Right lobe of liver (tissue), 6 donors: ENCODE measurements around the gene EGFL8. TPM values are rescaled to one million over a fixed set of nuclear protein-coding genes. Genes with fewer than 3 reads are reported as not detected.

Experiments used
- ATAC-seq, 4 donors: fragments of 200-7000 bp; cut with Tn5 transposase; one replicate each; pipeline ENCODE4 v1.9.1; 2020; ENCODE audit warnings: mild to moderate bottlenecking in 4 of 4, moderate library complexity in 4 of 4
- DNase-seq, 3 donors: peaks; one replicate each; pipeline ENCODE4 v3.0.0-alpha.2; 2020
- H3K27ac ChIP-seq, 3 donors: fragments of 200-600 bp; one replicate each; pipeline ENCODE4 v1.8.0; 2022
- H3K27me3 ChIP-seq, 2 donors: fragments of 200-600 bp; one replicate each; pipeline ENCODE4 v1.8.0; 2022
- H3K36me3 ChIP-seq, 4 donors: fragments of 200-600 bp; sonication (generic) in 1 of 4; one replicate each; pipeline versions ENCODE4 v1.5.1 to v1.8.0; 2017 to 2022; ENCODE audit warnings: control low read depth in 1 of 4
- H3K4me1 ChIP-seq, 4 donors: fragments of 200-600 bp; sonication (generic) in 1 of 4; one replicate each; pipeline versions ENCODE4 v1.5.1 to v1.8.0; 2017 to 2022; ENCODE audit warnings: control low read depth in 1 of 4
- H3K4me3 ChIP-seq, 3 donors: fragments of 200-600 bp; one replicate each; pipeline ENCODE4 v1.8.0; 2022
- H3K9me3 ChIP-seq, 4 donors: fragments of 200-600 bp; sonication (generic) in 1 of 4; one replicate each; pipeline versions ENCODE4 v1.5.1 to v1.8.0; 2017 to 2022; ENCODE audit warnings: control low read depth in 1 of 4
- CTCF ChIP-seq, 4 donors: fragments of 200-600 bp in 3 of 4; fragments of 450-650 bp in 1 of 4; IDR thresholded peaks; one replicate each; pipeline versions ENCODE4 v1.5.1 to v1.8.0; 2016 to 2022; ENCODE audit warnings: antibody characterized with exemption in 4 of 4, mild to moderate bottlenecking in 2 of 4
- POLR2A ChIP-seq: fragments of 450-650 bp; IDR thresholded peaks from one replicate; pipeline ENCODE4 v1.6.1; 2017; ENCODE audit warnings: antibody characterized with exemption, mild to moderate bottlenecking
- WGBS: methylation state at CpG from one replicate; pipeline ENCODE4 v1.1.6; 2018; ENCODE audit warnings: low coverage, low lambda C conversion rate; ENCODE audit not compliant: insufficient coverage; ENCODE audit errors: missing lambda C conversion rate; 5-methylcytosine and 5-hydroxymethylcytosine counted together
- intact Hi-C, 2 donors: fragments of 100-400 bp; cut with DNase I; formaldehyde crosslinking; loops; one replicate each; pipeline versions ENCODE4 v1.11.2 to v1.14.1; 2022
- total RNA-seq, 6 experiments: library from RNA; depleted of rRNA in 2 of 6; stranded (reverse); fragments of >200 nt in 2 of 6; fragmentation: NEBNext Ultra II Directional in 3 of 6; extraction: Animal tissue kit (Norgen Biotek cat#: 25700) in 3 of 6; gene quantifications; one replicate each; pipeline versions ENCODE4 v1.1.0 to v1.2.4, GENCODE V29; 2016 to 2023
- donor health status: DM: no; HTN: yes; CAD: no.
- donor health status: DM: no; HTN: no; CAD: no.
- donor health status: DM: no; HTN: no; CAD: no.
- donor health status: DM: no; HTN: yes; CAD: no.
- donor health status: DM: no; HTN: yes; CAD: no.

EGFL8 gene
- total RNA-seq, 6 experiments from 2014 or later, result 1.4 to 6.0 (median 4.2) TPM

- no peak overlapping the region for H3K27ac ChIP-seq
- peaks cover 0 to 35% (median 9%) of the 10 kb centered on the region in 4 donors for H3K36me3 ChIP-seq
- peak overlapping the region in 2 of 3 donors; percentile 91 to 94 for H3K4me3 ChIP-seq
- DNase-seq (no peak), ATAC-seq (no peak)
- peaks cover 0 to 28% (median 13%) of the 10 kb centered on the region in 4 donors for H3K4me1 ChIP-seq
- intact Hi-C loops, result no loop called here
- no peaks in the 10 kb centered on the region for H3K9me3 ChIP-seq
- TF ChIP-seq POLR2A (no peak), CTCF (IDR thresholded peaks at IDR 0.05) (no peak)
- 68% methylated on average over 7 of the region's 8 CpGs for WGBS
- H3K27me3 ChIP-seq, result no peaks in the 10 kb centered on the region
These were observed 37.5 kb upstream of the EGFL8 start for GRCh38 chr6:32126880-32127279.

DNA sequence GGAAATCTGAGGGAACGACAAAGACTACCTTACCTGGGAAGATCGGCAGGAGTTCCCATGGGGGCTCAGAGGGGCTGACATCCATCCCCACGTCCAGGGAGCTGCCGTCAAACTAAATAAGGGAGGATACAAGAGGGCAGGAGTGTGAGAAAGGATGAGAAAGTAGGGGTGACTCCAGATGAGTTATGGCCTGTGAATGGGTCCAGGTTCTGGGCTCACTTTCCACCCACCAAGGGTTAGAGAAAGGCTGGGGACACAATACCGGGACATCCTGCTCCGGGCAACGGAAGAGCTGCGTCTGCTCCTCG lies 37.0 kb upstream of the EGFL8 start:
- DNase-seq (no peak), ATAC-seq (no peak)
- peak overlapping the region in 2 of 3 donors; percentile 49 to 61 for H3K27ac ChIP-seq
- TF ChIP-seq CTCF (IDR thresholded peaks at IDR 0.05) (no peak), POLR2A (no peak)
- H3K36me3 ChIP-seq, result peaks cover 0 to 32% (median 8%) of the 10 kb centered on the region in 4 donors
- 23% methylated on average over 4 of the region's 9 CpGs for WGBS
- intact Hi-C loops, result no loop called here
- H3K27me3 ChIP-seq, result no peaks in the 10 kb centered on the region
- H3K4me1 ChIP-seq, result peaks cover 0 to 28% (median 13%) of the 10 kb centered on the region in 4 donors
- peak overlapping the region; percentile 83 to 94 (median 91) for H3K4me3 ChIP-seq
- no peaks in the 10 kb centered on the region for H3K9me3 ChIP-seq

GRCh38 chr6:32127717-32128592 lies 36.4 kb upstream of the EGFL8 start, which contains the start of gene ATF6B:
TSS of gene ATF6B (minus strand) at chr6:32128246. CDS start at chr6:32128207, 39 bp downstream.
- Histone ChIP-seq H3K36me3 (peaks cover 0 to 27% (median 8%) of the 10 kb centered on the region in 4 donors), H3K9me3 (no peaks in the 10 kb centered on the region), H3K4me3 (peak within 1 kb of the TSS; percentile 83 to 94 (median 91)), H3K27ac (peak within 1 kb of the TSS; percentile 61 to 75 (median 74)), H3K4me1 (peaks cover 0 to 28% (median 13%) of the 10 kb centered on the region in 4 donors), H3K27me3 (no peaks in the 10 kb centered on the region)
- 0% methylated on average over 31 of the region's 44 CpGs for WGBS
- ATAC-seq (peak; percentile 89 to 96 (median 92)), DNase-seq (peak; percentile 97 to 99 (median 99))
- intact Hi-C loops, result no loop called here
- TF ChIP-seq CTCF (IDR thresholded peaks at IDR 0.05), result no peak
- TF ChIP-seq POLR2A, result peak; percentile 37

- Histone ChIP-seq H3K9me3 (no peaks in the 10 kb centered on the region), H3K4me3 (peak overlapping the region; percentile 52 to 61 (median 55)), H3K36me3 (peaks cover 0 to 24% (median 8%) of the 10 kb centered on the region in 4 donors), H3K27ac (peak overlapping the region in 2 of 3 donors; percentile 19 to 74), H3K4me1 (peaks cover 0 to 28% (median 13%) of the 10 kb centered on the region in 4 donors), H3K27me3 (no peaks in the 10 kb centered on the region)
- TF ChIP-seq CTCF (IDR thresholded peaks at IDR 0.05) (no peak), POLR2A (no peak)
- ATAC-seq (no peak), DNase-seq (no peak)
- intact Hi-C loops, result no loop called here
- WGBS, result 79% methylated on average over 4 of the region's 13 CpGs
These were observed 35.6 kb upstream of the EGFL8 start for GRCh38 chr6:32128751-32129296.
